ENCODE measurements around the gene GALNT3. TPM values are rescaled to one million over a fixed set of nuclear protein-coding genes. Genes with fewer than 3 reads are reported as not detected.

The GALNT3 gene
- total RNA-seq, 2 donors from 2014 or later = 13.1 to 16.2 TPM

DNA sequence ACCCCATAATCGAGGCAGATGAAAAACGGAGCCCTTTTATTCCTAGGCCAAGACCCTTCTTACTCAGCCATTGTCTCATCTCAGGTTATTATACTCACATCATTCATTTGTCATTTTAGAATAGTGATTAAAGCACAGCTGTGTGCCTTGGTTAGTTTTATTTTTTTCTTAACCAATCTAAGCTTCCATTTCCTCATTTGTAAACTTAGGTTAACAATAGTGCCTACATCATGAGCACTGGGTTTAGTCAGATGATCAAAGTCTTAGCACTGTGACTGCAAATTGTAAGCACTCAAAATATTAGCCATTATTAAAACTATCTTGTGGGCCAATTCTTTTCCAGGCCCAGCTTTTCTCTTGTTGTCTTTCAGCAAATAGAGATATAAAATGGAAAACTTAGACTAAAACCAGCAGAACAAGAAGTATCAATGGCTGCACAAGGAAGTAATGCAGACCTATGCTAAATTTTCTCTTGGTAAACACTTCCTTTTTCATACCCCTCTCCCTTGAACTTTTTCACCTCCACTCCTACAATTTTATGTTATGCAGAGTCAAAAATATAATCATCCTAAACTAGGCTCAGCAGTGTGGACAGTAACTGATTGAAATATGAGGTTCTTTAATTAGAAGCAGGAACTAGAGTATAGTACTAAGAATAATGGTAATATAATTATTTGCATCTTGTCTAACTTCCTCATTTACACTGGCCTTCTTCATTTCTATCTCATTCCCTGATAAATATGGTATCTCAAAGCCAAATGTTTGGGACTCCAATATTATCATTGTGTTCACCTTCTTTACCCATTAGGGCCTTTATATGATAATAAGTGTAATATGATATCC, 21.5 kb upstream of the GALNT3 start:
- H3K36me3 Mint-ChIP-seq (ENCODE audit: insufficient read depth in 2 of 2) = peaks cover 0 to 2% of the 10 kb centered on the region in 2 donors
- DNase-seq (no peak), ATAC-seq (replicated peaks in 1 of 2) (no peak)
- no peak overlapping the region for H3K4me3 Mint-ChIP-seq
- no peaks in the 10 kb centered on the region for H3K27me3 Mint-ChIP-seq (ENCODE audit: low read depth)
- no peaks in the 10 kb centered on the region for H3K4me1 Mint-ChIP-seq (ENCODE audit: low read depth)
- H3K9me3 Mint-ChIP-seq = no peaks in the 10 kb centered on the region
- peak overlapping the region; percentile 32 for H3K27ac Mint-ChIP-seq

DNA sequence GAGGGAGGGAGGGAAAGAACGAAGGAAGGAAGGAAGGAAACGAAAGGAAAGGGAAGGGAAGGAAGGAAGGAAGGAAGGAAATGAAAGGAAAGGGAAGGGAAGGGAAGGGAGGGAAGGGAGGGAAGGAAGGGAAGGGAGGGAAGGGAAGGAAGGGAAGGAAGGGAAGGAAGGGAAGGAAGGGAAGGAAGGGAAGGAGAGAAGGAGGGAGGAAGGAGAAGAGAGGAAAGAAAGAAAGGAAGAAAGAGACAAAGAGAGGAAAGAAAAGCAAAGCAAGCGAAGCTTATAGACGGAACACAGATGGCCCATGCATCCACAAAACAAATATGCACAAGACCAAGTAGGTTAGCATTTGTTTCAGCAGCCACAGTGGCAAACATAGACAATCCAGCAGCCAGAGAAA, 20.4 kb upstream of the GALNT3 start:
- Mint-ChIP-seq H3K4me1 (ENCODE audit: low read depth) (no peaks in the 10 kb centered on the region), H3K27ac (no peak overlapping the region), H3K27me3 (ENCODE audit: low read depth) (no peaks in the 10 kb centered on the region), H3K4me3 (no peak overlapping the region), H3K9me3 (no peaks in the 10 kb centered on the region), H3K36me3 (ENCODE audit: insufficient read depth in 2 of 2) (peaks cover 0 to 2% of the 10 kb centered on the region in 2 donors)
- DNase-seq (no peak), ATAC-seq (replicated peaks in 1 of 2) (no peak)

DNA sequence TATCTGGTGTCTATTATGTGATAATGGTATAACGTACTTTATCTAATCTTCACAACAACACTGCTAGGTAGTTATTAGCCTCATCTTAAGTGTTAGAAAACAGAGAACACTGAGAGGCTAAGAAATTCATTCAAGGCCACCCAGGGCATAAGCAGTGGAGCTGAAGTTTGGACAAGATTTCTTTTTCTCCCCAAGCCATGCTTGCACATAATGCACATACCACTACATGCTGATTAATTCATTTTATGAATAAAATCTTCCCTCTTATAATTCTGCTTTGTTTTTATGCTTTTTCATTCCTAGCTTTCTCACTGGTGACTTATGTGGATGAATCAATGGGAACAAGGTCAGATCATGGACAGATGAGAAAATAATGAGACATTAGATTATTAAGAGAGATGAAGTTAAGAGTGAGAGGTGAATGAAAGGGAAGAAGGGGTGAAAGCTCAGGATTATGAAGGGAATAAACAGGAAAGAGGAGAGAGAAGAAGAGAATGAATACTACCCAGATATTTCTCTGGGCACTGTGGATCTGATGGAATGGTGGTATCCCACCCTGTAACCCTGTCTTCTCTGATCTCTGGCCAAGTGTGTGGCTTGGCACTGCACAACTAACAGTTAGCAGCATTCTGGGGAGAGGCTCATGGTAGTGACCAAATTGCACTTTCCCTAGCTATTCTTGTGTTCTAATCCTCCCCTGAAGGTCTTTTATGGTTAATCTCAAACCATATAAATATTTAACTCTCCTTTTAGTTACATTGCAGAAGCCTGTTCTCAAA, 17.7 kb upstream of the GALNT3 start:
- ATAC-seq (replicated peaks in 1 of 2) = no peak
- no peak overlapping the region for H3K4me3 Mint-ChIP-seq
- no peak for DNase-seq
- no peaks in the 10 kb centered on the region for H3K27me3 Mint-ChIP-seq (ENCODE audit: low read depth)
- no peaks in the 10 kb centered on the region for H3K4me1 Mint-ChIP-seq (ENCODE audit: low read depth)
- H3K9me3 Mint-ChIP-seq = no peaks in the 10 kb centered on the region
- no peak overlapping the region for H3K27ac Mint-ChIP-seq
- H3K36me3 Mint-ChIP-seq (ENCODE audit: insufficient read depth in 2 of 2) = peaks cover 0 to 4% of the 10 kb centered on the region in 2 donors

DNA sequence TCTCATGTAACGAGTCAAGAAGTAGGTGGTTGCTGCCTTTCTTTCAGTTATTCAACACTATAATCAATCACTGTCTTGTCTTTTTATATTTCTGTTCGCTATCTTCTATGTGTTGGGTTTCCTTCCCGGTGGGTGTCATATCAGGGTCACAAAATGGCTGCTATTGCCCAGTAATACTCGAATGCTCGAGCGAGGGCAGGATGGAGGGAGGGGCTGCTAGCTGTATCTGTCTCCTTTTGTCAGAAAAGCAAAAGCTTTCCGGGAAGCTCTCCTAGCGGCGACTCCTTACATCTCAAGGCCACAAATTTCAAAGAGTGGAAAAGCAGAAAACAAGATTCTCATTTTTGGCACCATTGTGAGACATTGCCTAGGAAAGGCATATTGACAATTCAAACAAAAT, 16.4 kb upstream of the GALNT3 start:
- Mint-ChIP-seq H3K4me1 (ENCODE audit: low read depth) (no peaks in the 10 kb centered on the region), H3K4me3 (no peak overlapping the region), H3K36me3 (ENCODE audit: insufficient read depth in 2 of 2) (peaks cover 0 to 4% of the 10 kb centered on the region in 2 donors), H3K9me3 (no peaks in the 10 kb centered on the region), H3K27ac (no peak overlapping the region), H3K27me3 (ENCODE audit: low read depth) (no peaks in the 10 kb centered on the region)
- DNase-seq = no peak
- ATAC-seq (replicated peaks in 1 of 2) = no peak

DNA sequence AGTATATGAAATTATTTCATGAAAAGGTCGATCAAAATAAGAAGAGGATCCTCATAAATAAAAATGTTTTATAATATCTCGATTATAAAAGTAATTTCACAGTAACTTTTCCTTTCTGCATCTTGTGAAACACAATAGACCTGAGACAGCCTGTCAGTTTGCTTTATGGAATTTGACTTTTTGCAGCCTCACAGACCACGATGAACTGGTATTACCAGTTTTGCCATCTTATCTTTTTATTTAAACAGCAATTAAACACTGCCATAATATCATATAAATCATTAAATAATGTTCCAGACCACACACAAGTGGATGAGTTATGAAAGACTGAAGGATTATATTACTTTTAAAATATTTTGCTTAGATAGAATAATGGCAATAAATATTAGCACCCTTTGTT, 10.7 kb upstream of the GALNT3 start:
- H3K27me3 Mint-ChIP-seq (ENCODE audit: low read depth) = no peaks in the 10 kb centered on the region

DNA sequence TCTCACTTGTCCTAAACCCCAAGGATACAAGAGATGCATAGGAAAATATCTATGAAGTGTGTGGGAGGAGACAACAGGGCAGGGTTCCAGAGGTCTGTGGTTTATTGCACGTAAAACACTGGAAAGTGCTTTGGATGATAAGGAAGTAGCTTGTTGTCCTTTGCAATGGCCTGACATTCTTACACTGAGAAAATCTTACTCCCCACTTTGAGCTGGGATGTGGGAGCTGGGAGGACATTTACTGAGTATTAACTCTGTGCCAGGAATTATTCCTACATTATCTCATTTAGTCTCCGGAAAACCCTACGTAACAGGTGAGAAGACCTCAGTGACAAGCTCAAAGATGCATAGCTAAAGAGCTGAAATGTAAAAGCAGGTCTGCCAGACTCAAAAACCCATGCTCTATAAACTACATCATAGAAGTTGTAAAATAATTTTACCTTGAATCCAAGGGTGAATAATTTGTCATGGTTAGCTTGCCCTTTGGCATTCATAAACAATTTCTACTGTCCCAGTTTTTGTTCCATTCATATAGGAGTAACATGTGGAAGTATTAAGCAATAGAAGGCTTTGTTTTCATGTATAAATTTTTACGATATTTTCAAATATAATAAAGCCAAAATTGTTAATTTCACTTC, 9.2 kb upstream of the GALNT3 start:
- H3K4me1 Mint-ChIP-seq (ENCODE audit: low read depth) = no peaks in the 10 kb centered on the region

More for the DNA sequence above, 10.7 kb upstream of the GALNT3 start:
- peaks cover 2 to 4% of the 10 kb centered on the region in 2 donors for H3K36me3 Mint-ChIP-seq (ENCODE audit: insufficient read depth in 2 of 2)
- no peaks in the 10 kb centered on the region for H3K4me1 Mint-ChIP-seq (ENCODE audit: low read depth)
- DNase-seq (no peak), ATAC-seq (replicated peaks in 1 of 2) (no peak)
- peaks cover 0 to 2% of the 10 kb centered on the region in 2 donors for H3K9me3 Mint-ChIP-seq
- H3K4me3 Mint-ChIP-seq = no peak overlapping the region
- H3K27ac Mint-ChIP-seq = no peak overlapping the region

DNA sequence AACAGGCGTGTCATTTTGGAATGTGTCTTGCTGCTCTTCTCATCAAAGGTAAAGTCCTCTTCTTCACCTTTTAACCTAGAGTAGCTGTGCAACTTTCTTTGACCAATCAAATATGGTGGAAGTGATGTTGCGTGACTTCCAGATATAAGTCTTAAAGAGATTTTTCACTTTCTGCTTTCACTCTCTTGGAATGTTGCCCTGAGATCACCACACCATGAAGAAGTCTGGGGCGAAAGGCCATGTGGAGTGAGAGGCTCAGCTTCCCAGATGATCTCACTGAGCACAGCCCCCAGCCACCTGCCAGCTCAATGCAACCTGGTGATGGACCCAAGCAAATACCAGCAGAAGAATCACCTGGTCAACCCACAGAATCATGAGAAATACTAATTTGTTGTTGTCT, 7.1 kb upstream of the GALNT3 start:
- ATAC-seq (replicated peaks in 1 of 2) (no peak), DNase-seq (no peak)
- Mint-ChIP-seq H3K4me1 (ENCODE audit: low read depth) (no peaks in the 10 kb centered on the region), H3K27ac (no peak overlapping the region), H3K9me3 (peaks cover 0 to 2% of the 10 kb centered on the region in 2 donors), H3K36me3 (ENCODE audit: insufficient read depth in 2 of 2) (peaks cover 0 to 2% of the 10 kb centered on the region in 2 donors), H3K4me3 (no peak overlapping the region), H3K27me3 (ENCODE audit: low read depth) (peaks cover 15% of the 10 kb centered on the region)

More for the DNA sequence above, 9.2 kb upstream of the GALNT3 start:
- ATAC-seq (replicated peaks in 1 of 2) (no peak), DNase-seq (no peak)
- no peak overlapping the region for H3K27ac Mint-ChIP-seq
- peaks cover 0 to 2% of the 10 kb centered on the region in 2 donors for H3K9me3 Mint-ChIP-seq
- H3K4me3 Mint-ChIP-seq = no peak overlapping the region
- H3K36me3 Mint-ChIP-seq (ENCODE audit: insufficient read depth in 2 of 2) = peaks cover 2 to 4% of the 10 kb centered on the region in 2 donors
- no peaks in the 10 kb centered on the region for H3K27me3 Mint-ChIP-seq (ENCODE audit: low read depth)

DNA sequence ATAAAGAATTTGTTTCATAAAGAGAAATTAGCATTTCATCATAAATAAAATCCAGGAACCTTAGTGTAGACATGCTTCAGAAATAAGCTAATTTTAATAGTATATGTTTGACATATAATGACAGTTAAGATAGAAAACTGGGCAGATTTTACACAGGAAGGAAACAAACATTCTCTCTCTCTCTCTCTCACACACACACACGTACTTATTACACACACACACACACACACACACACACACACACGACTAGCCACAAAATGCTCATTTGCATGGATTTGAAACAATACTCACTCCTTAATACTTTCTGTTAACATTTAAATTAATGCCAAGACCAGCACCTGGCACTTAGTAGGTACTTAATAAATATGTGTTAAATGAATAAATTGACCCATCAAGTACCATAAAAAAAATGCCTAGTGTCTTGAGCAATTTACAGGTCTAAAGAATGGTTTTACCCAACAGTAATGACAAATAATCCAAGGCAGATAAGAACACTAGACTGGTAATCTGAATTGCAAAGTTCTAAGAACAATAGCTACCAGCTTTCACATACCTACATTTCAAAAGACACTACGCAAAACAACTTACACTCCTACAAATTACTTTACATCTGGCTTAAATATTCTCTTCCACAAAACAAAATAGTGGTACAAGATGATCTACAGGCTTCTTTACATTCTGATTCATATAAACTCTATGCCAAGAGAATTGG, 2.9 kb upstream of the GALNT3 start:
- peak overlapping the region in 1 of 2 donors; percentile 25 for H3K4me3 Mint-ChIP-seq
- peaks cover 29% of the 10 kb centered on the region for H3K4me1 Mint-ChIP-seq (ENCODE audit: low read depth)
- peaks cover 0 to 2% of the 10 kb centered on the region in 2 donors for H3K9me3 Mint-ChIP-seq
- DNase-seq (no peak), ATAC-seq (replicated peaks in 1 of 2) (no peak)
- peak overlapping the region; percentile 65 for H3K27ac Mint-ChIP-seq
- H3K36me3 Mint-ChIP-seq (ENCODE audit: insufficient read depth in 2 of 2) = peaks cover 6% of the 10 kb centered on the region in 2 donors
- peaks cover 35% of the 10 kb centered on the region for H3K27me3 Mint-ChIP-seq (ENCODE audit: low read depth)

DNA sequence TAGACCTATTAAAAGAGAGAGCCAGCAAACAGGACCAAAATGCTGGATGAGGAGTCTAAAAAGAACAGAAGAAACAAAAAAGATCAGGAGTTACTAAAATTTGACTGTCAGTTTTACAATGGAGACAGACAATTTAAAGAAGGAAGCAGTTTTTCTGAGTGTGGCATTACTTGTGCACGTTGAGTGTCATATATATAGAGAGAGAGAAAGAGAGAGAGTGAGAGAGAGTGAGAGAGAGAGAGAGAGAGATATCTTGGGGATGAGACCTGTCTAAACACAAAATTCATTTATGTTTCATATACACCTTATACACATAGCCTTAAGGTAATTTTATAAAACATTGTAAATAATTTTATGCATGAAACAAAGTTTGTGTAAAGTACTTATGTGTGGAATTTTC, 2.1 kb upstream of the GALNT3 start:
- peaks cover 5 to 7% of the 10 kb centered on the region in 2 donors for H3K36me3 Mint-ChIP-seq (ENCODE audit: insufficient read depth in 2 of 2)
- H3K4me1 Mint-ChIP-seq (ENCODE audit: low read depth) = peaks cover 34% of the 10 kb centered on the region
- H3K27me3 Mint-ChIP-seq (ENCODE audit: low read depth) = peaks cover 41% of the 10 kb centered on the region
- H3K27ac Mint-ChIP-seq = no peak overlapping the region
- no peak overlapping the region for H3K4me3 Mint-ChIP-seq
- ATAC-seq (replicated peaks in 1 of 2) = no peak
- H3K9me3 Mint-ChIP-seq = peaks cover 0 to 2% of the 10 kb centered on the region in 2 donors
- DNase-seq = no peak

DNA sequence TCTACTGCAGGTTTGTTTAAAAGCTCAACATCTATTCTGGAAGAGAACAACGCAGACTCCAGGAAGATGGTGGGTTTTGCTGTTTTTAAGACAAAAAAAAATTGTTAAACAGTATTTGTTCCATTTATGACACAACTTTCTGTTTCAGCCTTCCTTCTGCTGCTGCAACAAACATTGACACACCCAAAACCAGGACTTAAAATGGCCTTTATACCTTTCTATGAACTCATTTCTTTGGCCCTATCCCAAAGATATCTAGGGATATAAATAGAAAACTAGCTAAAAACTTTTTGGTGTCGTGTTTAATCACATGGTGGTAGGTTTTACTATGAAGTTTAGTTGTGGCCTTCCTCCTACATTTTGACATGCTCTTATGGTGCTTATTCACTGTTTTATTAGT, 964 bp upstream of the GALNT3 start:
- Mint-ChIP-seq H3K9me3 (no peaks in the 10 kb centered on the region), H3K4me1 (ENCODE audit: low read depth) (peaks cover 34% of the 10 kb centered on the region), H3K27ac (peak overlapping the region; percentile 97), H3K27me3 (ENCODE audit: low read depth) (peaks cover 47% of the 10 kb centered on the region), H3K36me3 (ENCODE audit: insufficient read depth in 2 of 2) (peaks cover 5 to 7% of the 10 kb centered on the region in 2 donors), H3K4me3 (peak overlapping the region; percentile 93 to 99)
- ATAC-seq (replicated peaks in 1 of 2) (no peak), DNase-seq (no peak)

DNA sequence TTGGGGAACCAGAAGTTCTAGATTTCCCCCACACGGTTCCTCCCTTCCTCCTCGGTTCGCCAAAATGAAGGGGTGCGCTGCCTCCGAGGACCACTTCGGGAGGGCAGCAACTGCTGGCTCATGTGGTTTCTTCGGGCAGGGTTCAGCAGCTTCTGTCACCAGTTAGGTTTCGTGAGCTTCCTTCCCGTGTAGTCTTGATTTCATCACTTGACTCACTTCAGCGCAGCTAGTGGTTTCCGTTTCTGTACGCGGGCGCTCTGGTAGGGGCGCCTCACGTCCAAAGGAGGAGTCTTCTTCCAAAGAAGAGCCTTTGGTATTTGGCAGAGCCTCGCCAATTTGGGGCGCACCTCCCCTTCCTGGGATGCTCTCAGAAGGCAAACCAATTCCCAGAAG, 485 bp upstream of the GALNT3 start:
- Mint-ChIP-seq H3K4me3 (peak overlapping the region; percentile 93 to 99), H3K27ac (peak overlapping the region; percentile 97), H3K36me3 (ENCODE audit: insufficient read depth in 2 of 2) (peaks cover 5 to 7% of the 10 kb centered on the region in 2 donors), H3K4me1 (ENCODE audit: low read depth) (peaks cover 34% of the 10 kb centered on the region), H3K9me3 (no peaks in the 10 kb centered on the region), H3K27me3 (ENCODE audit: low read depth) (peaks cover 49% of the 10 kb centered on the region)
- ATAC-seq (replicated peaks in 1 of 2) = peak; percentile 96 to 97
- DNase-seq = peak; percentile 75 to 79

DNA sequence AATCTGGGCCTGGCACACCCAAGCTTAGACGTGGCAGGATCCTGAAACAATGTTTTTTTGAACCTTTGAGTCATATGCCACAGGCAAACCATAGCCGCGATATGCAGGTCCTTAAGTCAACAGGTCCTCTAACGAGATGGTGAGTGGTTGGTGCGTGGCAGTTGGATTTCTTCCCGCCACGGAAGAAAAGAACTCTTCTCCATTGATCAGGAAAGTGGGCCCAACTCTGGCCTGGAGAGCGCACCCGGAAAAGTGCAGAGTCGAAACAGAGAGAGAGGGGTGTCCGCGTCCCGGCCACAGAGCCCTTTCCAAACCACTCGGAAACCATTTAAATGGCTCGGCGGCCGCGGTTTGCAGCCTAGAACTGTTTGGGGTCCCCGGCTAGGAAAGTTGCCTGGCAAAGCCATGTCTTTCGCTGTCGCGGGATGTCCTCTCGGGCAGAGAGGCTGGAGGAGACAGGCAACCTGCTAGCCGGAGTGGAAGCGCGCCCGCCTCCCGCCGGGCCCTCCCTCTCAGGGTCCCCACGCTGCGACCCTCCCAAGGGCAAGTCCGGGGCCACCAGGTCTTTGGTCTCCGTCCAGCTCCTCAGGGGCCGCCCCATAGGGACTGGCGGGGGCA, 777 bp downstream of the GALNT3 start:
- peaks cover 5 to 7% of the 10 kb centered on the region in 2 donors for H3K36me3 Mint-ChIP-seq (ENCODE audit: insufficient read depth in 2 of 2)
- DNase-seq = peak; percentile 12 to 21
- peaks cover 34% of the 10 kb centered on the region for H3K4me1 Mint-ChIP-seq (ENCODE audit: low read depth)
- peaks cover 53% of the 10 kb centered on the region for H3K27me3 Mint-ChIP-seq (ENCODE audit: low read depth)
- peak overlapping the region; percentile 97 for H3K27ac Mint-ChIP-seq
- ATAC-seq (replicated peaks in 1 of 2) = no peak
- no peaks in the 10 kb centered on the region for H3K9me3 Mint-ChIP-seq
- H3K4me3 Mint-ChIP-seq = peak overlapping the region; percentile 93 to 99
